ENCODE results near the gene FBXL13. TPM values are rescaled to one million over a fixed set of nuclear protein-coding genes. Genes with fewer than 3 reads are reported as not detected.

FBXL13 gene
- total and polyA plus RNA-seq, 2 experiments from 2014 or later = 1.2 to 2.5 TPM

DNA sequence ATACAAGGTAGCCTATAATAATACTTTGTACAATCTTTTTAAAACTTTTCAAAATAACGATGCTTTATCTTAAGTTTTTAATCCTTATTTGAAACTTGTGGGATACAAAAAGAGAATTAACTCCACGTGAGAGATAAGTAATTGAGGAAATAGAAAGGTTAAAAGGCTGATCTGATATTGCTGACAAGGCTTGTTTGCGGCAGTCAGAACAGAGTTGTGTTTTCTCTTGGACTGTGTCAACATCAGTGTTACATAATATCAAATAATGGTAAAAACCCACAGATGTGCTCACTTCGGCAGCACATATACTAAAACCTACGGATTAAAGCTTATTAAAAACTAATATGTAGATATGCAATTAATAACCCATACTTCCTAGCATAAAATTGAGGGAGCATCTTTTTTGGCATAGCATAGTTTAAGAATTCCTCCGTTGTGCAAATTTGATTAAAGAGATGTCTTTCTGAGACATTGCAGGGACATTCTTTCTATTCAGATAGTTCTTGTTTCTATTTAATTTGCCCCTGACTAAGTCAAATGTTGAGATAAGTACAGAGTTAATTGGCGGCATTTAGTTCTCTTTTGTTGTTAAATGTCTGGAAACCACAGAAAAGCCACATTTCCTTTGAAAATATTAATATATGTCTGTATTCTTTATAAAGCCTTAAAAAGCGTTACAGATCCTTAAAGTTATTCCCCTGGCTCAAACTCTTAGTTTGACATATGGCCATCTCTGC, 262.5 kb downstream of the FBXL13 start:
- H3K9me2 ChIP-seq (ENCODE audit: insufficient read depth) = no peaks in the 10 kb centered on the region
- H3K79me2 ChIP-seq (replicated peaks; ENCODE audit: insufficient read depth) = no peaks in the 10 kb centered on the region
- H4K20me1 ChIP-seq (replicated peaks; ENCODE audit: insufficient read depth) = no peaks in the 10 kb centered on the region
- no peaks in the 10 kb centered on the region for H3K27me3 ChIP-seq (ENCODE audit: insufficient read depth)
- H3K36me3 ChIP-seq (ENCODE audit: insufficient read depth) = no peaks in the 10 kb centered on the region
- no peaks in the 10 kb centered on the region for H3K36me3 Mint-ChIP-seq (ENCODE audit: low read depth)
- DNase-seq (ENCODE audit: low spot score) (no peak), ATAC-seq (no peak)
- H3K27ac Mint-ChIP-seq = no peak overlapping the region
- H2AFZ ChIP-seq = no peak overlapping the region
- no peaks in the 10 kb centered on the region; the same call in 2 of the 3 replicates for H3K9me3 Mint-ChIP-seq
- no peak overlapping the region for H3K4me2 ChIP-seq
- peaks cover 4% of the 10 kb centered on the region; the same call in 1 of the 2 replicates for H3K4me1 ChIP-seq (ENCODE audit: insufficient read depth)
- H3K27me3 Mint-ChIP-seq (ENCODE audit: insufficient read depth, low read depth, poor library complexity) = no peaks in the 10 kb centered on the region
- no peak overlapping the region for H3K4me3 Mint-ChIP-seq
- H3F3A ChIP-seq (replicated peaks; ENCODE audit: low read depth) = no peaks in the 10 kb centered on the region
- H3K4me3 ChIP-seq = no peak overlapping the region
- no peak overlapping the region for H3K27ac ChIP-seq (ENCODE audit: low read depth)
- TF ChIP-seq REST (IDR thresholded peaks at IDR 0.05; ENCODE audit: unreplicated experiment) (no peak), ETS1 (IDR thresholded peaks at IDR 0.05) (no peak), JUNB (IDR thresholded peaks at IDR 0.05; ENCODE audit: unreplicated experiment) (no peak), ZNF331 (CRISPR knock-in tag; IDR thresholded peaks at IDR 0.05; ENCODE audit: low read depth) (no peak), EZH2phosphoT487 (IDR thresholded peaks at IDR 0.05; ENCODE audit: unreplicated experiment) (no peak), STAT1 (IDR thresholded peaks at IDR 0.05; ENCODE audit: unreplicated experiment) (no peak), ZNF114 (CRISPR knock-in tag; IDR thresholded peaks at IDR 0.05) (no peak), NANOG (IDR thresholded peaks at IDR 0.05; ENCODE audit: borderline replicate concordance) (no peak), POLR2AphosphoS5 (IDR thresholded peaks at IDR 0.05; ENCODE audit: low read depth) (no peak)
- TF ChIP-seq, protein P1, sequence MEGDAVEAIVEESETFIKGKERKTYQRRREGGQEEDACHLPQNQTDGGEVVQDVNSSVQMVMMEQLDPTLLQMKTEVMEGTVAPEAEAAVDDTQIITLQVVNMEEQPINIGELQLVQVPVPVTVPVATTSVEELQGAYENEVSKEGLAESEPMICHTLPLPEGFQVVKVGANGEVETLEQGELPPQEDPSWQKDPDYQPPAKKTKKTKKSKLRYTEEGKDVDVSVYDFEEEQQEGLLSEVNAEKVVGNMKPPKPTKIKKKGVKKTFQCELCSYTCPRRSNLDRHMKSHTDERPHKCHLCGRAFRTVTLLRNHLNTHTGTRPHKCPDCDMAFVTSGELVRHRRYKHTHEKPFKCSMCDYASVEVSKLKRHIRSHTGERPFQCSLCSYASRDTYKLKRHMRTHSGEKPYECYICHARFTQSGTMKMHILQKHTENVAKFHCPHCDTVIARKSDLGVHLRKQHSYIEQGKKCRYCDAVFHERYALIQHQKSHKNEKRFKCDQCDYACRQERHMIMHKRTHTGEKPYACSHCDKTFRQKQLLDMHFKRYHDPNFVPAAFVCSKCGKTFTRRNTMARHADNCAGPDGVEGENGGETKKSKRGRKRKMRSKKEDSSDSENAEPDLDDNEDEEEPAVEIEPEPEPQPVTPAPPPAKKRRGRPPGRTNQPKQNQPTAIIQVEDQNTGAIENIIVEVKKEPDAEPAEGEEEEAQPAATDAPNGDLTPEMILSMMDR (conservative IDR thresholded peaks at IDR 0.05; ENCODE audit: low read depth in 2 of 2) = no peak
- peaks cover 2% of the 10 kb centered on the region; the same call in 1 of the 3 replicates for H3K4me1 Mint-ChIP-seq

Data from GM23338 (cell line).